Muscle layer of duodenum (tissue), 2 donors: ENCODE measurements around the gene CNTNAP2.

Experiments used
- H3K27ac ChIP-seq: one replicate; pipeline ENCODE4 v1.7.0; 2013; ENCODE audit warnings: mild to moderate bottlenecking, low read length
- H3K27me3 ChIP-seq: one replicate; pipeline ENCODE4 v1.7.0; 2013; ENCODE audit warnings: low read depth, mild to moderate bottlenecking, control low read depth, low read length
- H3K36me3 ChIP-seq, 2 donors: one replicate each; pipeline ENCODE4 v1.7.0; 2013; ENCODE audit warnings: low read length in 2 of 2, control low read depth in 1 of 2, mild to moderate bottlenecking in 1 of 2; ENCODE audit not compliant: insufficient read depth in 2 of 2, control insufficient read depth in 1 of 2
- H3K4me1 ChIP-seq, 2 donors: one replicate each; pipeline ENCODE4 v1.7.0; 2013; ENCODE audit warnings: low read length in 2 of 2, mild to moderate bottlenecking in 2 of 2, control low read depth in 1 of 2, moderate library complexity in 1 of 2; ENCODE audit not compliant: insufficient read depth in 2 of 2, control insufficient read depth in 1 of 2
- H3K4me3 ChIP-seq, 2 donors: one replicate each; pipeline ENCODE4 v1.7.0; 2013; ENCODE audit warnings: low read length in 2 of 2, low read depth in 1 of 2, mild to moderate bottlenecking in 1 of 2
- H3K9me3 ChIP-seq, 2 donors: one replicate each; pipeline ENCODE4 v1.7.0; 2013; ENCODE audit warnings: low read length in 2 of 2, control low read depth in 1 of 2, mild to moderate bottlenecking in 1 of 2; ENCODE audit not compliant: control insufficient read depth in 1 of 2
- donor health status: healthy.

Gene CNTNAP2

DNA sequence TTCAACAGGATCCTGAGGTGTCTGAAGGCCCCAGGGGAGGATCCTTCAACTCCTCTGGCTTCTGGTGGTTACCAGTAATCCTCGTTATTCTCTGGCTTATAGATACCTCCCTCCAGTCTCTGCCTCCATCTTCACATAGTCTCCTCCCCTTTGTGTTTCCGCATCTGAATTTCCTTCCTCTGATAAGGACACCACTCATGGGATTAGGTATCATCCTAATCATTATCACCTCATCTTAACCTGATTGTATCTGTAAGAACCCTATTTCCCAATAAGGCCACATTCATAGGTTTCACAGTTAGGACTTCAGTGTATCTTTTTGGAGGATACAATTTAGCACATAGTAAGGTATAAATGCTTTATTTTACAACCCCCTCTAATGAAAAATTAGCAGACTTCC is 1189.2 kb downstream of the CNTNAP2 start:
- H3K27ac ChIP-seq: no peak overlapping the region
- H3K4me3 ChIP-seq: no peak overlapping the region
- no peaks in the 10 kb centered on the region for H3K4me1 ChIP-seq
- no peaks in the 10 kb centered on the region for H3K36me3 ChIP-seq
- no peaks in the 10 kb centered on the region for H3K9me3 ChIP-seq
- H3K27me3 ChIP-seq: no peaks in the 10 kb centered on the region

DNA sequence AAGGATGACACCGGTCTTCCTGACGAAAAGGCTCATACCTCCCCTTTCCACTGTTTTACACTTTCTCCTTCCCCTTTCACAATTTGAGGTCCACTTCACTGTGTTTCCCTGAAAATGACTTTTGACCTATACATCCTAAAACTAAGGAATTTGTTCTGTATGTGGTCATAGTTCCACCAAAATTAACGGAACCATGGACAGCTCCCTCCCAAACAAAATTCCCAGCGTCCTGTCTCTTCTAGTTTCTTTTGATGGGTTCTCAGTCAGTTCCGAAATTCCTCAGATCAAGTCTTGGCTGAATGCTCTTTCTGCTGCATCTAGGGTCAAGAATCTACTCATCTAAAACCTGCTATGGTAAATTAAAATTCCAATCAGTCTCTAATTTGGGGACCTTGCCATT is 1191.9 kb downstream of the CNTNAP2 start:
- Histone ChIP-seq H3K27ac (no peak overlapping the region), H3K36me3 (no peaks in the 10 kb centered on the region), H3K9me3 (no peaks in the 10 kb centered on the region), H3K4me3 (no peak overlapping the region), H3K27me3 (no peaks in the 10 kb centered on the region), H3K4me1 (no peaks in the 10 kb centered on the region)

DNA sequence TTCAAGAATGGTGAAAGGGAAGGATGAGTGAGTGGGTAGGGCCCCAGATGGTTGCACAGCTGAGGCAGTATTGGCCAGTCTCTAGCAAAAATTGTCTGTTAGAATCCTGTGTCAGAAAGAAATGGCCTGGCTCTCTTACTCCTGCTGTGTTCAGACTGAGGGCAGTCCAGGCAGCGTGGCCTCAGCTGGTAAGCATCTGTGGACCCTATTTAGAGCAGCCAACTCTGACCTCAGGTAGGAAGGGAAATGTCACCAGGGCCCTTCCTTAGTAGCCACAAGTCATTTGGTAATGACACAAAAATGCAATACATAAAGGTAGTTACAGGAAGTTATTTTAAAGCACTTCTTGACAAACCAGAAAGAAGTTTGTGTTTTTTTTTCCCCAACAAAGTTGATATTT is 1194.7 kb downstream of the CNTNAP2 start:
- Histone ChIP-seq H3K36me3 (no peaks in the 10 kb centered on the region), H3K4me3 (no peak overlapping the region), H3K4me1 (no peaks in the 10 kb centered on the region), H3K9me3 (no peaks in the 10 kb centered on the region), H3K27me3 (no peaks in the 10 kb centered on the region), H3K27ac (no peak overlapping the region)

DNA sequence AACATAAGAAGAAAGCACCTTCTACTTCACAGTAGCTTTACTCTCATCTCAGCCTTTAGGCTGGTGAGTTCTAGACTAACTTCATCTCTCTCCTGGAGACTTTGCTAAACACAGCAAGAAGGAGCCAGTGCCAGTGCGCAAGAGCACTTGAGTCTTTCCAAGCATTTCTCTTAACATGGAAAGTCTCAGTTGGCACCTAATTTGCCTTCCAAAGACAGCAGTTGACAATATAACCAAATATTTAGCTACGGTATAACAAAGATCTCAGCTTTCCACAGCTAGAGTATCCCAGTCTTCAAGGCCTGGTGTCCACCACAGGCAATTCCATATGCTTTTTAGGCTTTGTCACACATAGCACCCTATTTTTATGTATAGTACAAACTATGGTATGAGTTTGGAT is 1204.9 kb downstream of the CNTNAP2 start:
- Histone ChIP-seq H3K4me3 (no peak overlapping the region), H3K27ac (no peak overlapping the region), H3K36me3 (no peaks in the 10 kb centered on the region), H3K4me1 (no peaks in the 10 kb centered on the region), H3K27me3 (no peaks in the 10 kb centered on the region), H3K9me3 (peaks cover 0 to 3% of the 10 kb centered on the region in 2 donors)

DNA sequence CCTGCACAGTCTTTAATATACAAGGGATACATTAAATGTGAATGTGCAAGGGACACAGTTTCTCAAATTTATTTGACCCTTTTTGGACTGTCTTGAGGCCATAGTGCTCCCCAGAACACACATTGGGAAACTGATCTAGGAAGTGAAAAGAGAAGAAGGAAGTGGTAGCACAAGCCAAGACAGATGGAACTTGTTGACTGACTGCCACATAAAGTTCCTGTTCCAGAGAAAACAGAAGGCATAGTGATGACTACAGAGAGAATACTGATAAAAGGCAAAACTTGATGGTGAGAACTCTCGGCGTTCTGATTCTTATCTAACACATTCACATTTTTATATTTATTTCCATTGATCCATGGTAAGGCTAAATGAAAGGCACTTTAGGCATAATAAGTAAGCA is 1216.4 kb downstream of the CNTNAP2 start:
- no peak overlapping the region for H3K27ac ChIP-seq
- H3K4me1 ChIP-seq: no peaks in the 10 kb centered on the region
- no peaks in the 10 kb centered on the region for H3K27me3 ChIP-seq
- no peak overlapping the region for H3K4me3 ChIP-seq
- peaks cover 0 to 8% of the 10 kb centered on the region in 2 donors for H3K9me3 ChIP-seq
- H3K36me3 ChIP-seq: no peaks in the 10 kb centered on the region

DNA sequence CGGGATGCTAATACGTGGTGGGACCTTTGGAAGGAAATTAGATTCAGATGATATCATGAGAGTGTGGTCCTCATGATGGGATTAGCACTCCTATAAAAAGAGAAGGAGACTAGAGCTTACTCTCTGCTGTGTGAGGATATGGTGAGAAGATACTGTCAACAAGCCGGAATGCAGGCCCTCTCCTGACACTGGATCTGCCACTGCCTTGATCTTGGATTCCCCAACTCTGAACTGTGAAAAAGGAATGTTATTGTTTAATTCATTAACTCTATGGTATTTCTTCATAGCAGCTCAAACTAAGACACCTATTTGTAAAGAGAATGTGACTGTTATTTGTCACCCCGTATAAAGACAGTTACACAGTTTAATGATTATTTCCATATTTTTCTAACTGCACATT is 1246.5 kb downstream of the CNTNAP2 start:
- H3K4me1 ChIP-seq: no peaks in the 10 kb centered on the region
- no peaks in the 10 kb centered on the region for H3K27me3 ChIP-seq
- H3K4me3 ChIP-seq: no peak overlapping the region
- no peaks in the 10 kb centered on the region for H3K9me3 ChIP-seq
- H3K36me3 ChIP-seq: no peaks in the 10 kb centered on the region
- no peak overlapping the region for H3K27ac ChIP-seq

DNA sequence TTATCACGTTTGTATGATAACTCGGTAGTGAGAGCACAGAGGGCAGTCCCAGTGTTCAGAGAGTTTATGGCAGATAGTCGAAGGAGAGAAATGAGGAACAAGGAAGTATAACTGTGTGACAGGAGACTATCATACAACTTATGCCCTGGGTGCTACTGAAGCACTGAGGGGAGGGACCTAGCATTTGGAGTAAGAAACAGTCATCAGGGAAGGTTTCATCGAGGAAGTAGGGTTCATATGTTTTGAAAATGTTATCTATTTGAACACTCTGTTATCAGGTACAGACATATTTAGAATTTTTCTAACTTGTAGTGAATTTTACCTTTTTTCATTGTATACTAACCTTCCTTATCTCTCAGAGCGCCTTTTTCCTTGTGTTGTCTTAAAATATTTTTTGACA is 1259.6 kb downstream of the CNTNAP2 start:
- no peak overlapping the region for H3K4me3 ChIP-seq
- no peak overlapping the region for H3K27ac ChIP-seq
- H3K4me1 ChIP-seq: no peaks in the 10 kb centered on the region
- no peaks in the 10 kb centered on the region for H3K27me3 ChIP-seq
- H3K36me3 ChIP-seq: no peaks in the 10 kb centered on the region
- H3K9me3 ChIP-seq: no peaks in the 10 kb centered on the region

DNA sequence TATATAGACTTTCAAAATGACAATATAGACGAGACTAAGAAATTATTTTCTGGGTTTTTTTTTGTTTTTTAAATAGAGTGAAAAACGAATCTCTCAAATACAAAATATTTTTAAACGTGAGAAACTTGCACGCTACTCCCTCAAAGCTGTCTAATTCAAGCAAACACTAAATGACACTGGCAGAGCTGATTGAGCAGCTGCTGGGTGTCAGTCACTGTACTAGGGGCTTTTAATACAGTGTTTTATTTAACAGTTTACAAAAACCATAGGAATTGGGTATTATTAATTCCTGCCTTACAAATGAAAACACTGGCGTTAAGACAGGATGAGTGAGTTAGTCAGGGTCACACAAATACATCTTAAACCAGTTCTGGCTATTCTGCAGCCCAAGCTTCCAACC is 1264.3 kb downstream of the CNTNAP2 start:
- H3K27ac ChIP-seq: no peak overlapping the region
- peaks cover 0 to 6% of the 10 kb centered on the region in 2 donors for H3K9me3 ChIP-seq
- no peaks in the 10 kb centered on the region for H3K36me3 ChIP-seq
- H3K4me3 ChIP-seq: no peak overlapping the region
- H3K4me1 ChIP-seq: no peaks in the 10 kb centered on the region
- no peaks in the 10 kb centered on the region for H3K27me3 ChIP-seq

DNA sequence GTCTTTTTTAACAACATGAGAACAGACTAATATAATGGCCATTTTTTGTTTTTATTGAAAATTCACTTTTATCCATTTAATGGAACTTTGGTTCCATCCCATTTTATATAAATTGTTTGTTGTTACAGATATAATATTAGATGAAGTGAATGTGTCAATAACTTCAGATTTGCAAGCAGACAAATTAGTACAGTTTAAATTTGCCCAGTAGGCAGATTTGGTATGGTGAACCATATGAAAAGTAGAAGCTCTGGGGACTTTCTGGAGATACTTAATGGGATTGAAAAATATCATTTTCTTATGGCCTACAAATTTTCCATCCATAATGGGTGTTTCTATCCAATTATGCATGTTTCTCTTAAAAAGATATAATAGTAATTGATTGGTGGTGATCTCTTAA is 1277.7 kb downstream of the CNTNAP2 start:
- Histone ChIP-seq H3K4me3 (no peak overlapping the region), H3K9me3 (peaks cover 0 to 10% of the 10 kb centered on the region in 2 donors), H3K4me1 (no peaks in the 10 kb centered on the region), H3K27ac (no peak overlapping the region), H3K27me3 (no peaks in the 10 kb centered on the region), H3K36me3 (no peaks in the 10 kb centered on the region)

DNA sequence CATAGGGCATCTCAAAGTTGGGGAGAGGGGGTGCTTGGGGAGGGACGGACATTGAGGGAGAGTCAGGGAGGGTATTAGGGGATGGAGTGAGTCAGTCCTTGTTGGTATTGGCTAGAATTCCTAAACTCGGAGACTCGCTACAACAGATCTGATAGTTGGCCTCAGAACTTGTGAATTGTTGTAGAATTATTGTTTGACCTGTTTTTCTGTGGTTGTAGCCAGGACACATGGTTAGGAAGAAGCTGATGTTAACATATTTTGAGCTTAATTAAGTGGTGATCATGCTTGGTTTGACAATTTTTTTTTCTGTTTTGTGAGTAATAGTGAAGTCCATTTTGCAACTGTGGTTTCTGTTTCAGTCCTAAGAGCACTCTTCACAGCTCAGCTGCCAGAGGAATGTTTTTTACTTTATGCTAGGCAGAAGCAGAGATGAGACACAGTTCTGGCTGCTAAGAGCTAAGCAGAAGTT is 1283.7 kb downstream of the CNTNAP2 start:
- Histone ChIP-seq H3K36me3 (no peaks in the 10 kb centered on the region), H3K9me3 (no peaks in the 10 kb centered on the region), H3K4me3 (no peak overlapping the region), H3K4me1 (no peaks in the 10 kb centered on the region), H3K27me3 (no peaks in the 10 kb centered on the region), H3K27ac (no peak overlapping the region)

DNA sequence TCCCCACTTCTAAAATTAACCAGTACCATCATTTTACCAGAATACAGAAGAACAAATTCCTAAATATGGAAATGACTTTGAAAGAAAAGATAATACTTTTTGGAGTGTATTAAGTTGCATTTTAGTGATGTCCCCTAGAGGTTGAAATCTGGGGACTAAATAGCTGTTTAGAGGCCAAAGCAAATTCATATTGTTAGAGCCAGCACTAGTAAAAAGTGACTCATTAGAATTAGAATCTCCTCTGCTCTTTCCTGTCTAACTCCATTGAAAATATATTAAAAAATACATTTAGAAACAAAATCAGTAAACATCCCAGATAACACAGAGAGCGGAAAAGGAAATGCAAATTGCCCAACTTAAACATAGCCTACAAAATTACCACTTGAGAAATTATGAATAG is 1284.3 kb downstream of the CNTNAP2 start:
- Histone ChIP-seq H3K4me1 (no peaks in the 10 kb centered on the region), H3K27me3 (no peaks in the 10 kb centered on the region), H3K4me3 (no peak overlapping the region), H3K9me3 (no peaks in the 10 kb centered on the region), H3K27ac (no peak overlapping the region), H3K36me3 (no peaks in the 10 kb centered on the region)

DNA sequence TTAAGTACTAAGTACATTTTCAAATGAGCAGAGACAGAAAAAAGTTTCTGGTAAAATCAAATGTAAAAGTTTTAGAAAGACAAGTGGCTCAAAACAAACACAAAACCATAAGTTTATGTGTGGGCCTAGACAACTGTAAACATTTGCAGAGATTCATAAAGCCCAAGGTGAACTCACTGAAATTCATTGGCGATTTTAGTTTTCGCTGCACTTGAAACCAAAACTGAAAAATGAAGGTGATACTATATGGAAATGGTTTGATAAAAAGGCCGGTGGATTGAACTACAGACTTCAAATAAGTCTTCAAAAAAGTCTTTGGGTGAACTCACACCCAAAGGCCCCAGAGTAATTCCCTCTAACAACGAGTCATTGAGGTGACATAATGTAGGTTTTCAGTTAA is 1289.0 kb downstream of the CNTNAP2 start:
- no peak overlapping the region for H3K4me3 ChIP-seq
- no peaks in the 10 kb centered on the region for H3K4me1 ChIP-seq
- no peaks in the 10 kb centered on the region for H3K36me3 ChIP-seq
- no peak overlapping the region for H3K27ac ChIP-seq
- H3K9me3 ChIP-seq: no peaks in the 10 kb centered on the region
- H3K27me3 ChIP-seq: no peaks in the 10 kb centered on the region
